ENCODE data around the gene ANKRD7.

DNA sequence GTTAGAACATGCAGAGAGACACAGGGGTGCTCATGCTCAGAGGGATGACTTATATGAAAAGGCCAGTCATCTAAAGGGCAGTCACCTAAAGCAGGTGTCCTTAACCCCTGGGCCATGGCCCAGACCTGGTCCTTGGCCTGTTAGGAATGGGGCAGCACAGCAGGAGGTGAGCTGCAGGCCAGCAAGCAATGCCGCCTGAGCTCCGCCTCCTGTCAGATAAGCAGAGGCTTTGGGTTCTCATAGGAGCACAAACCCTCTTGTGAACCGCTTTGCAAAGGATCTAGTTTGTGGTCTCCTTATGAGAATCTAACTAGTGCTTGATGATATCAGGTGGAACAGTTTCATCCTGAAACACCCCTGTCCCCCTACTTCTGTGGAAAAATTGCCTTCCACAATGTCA, 14.5 kb downstream of the ANKRD7 start:
- TF ChIP-seq, protein P1, sequence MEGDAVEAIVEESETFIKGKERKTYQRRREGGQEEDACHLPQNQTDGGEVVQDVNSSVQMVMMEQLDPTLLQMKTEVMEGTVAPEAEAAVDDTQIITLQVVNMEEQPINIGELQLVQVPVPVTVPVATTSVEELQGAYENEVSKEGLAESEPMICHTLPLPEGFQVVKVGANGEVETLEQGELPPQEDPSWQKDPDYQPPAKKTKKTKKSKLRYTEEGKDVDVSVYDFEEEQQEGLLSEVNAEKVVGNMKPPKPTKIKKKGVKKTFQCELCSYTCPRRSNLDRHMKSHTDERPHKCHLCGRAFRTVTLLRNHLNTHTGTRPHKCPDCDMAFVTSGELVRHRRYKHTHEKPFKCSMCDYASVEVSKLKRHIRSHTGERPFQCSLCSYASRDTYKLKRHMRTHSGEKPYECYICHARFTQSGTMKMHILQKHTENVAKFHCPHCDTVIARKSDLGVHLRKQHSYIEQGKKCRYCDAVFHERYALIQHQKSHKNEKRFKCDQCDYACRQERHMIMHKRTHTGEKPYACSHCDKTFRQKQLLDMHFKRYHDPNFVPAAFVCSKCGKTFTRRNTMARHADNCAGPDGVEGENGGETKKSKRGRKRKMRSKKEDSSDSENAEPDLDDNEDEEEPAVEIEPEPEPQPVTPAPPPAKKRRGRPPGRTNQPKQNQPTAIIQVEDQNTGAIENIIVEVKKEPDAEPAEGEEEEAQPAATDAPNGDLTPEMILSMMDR (conservative IDR thresholded peaks at IDR 0.05; ENCODE audit: low read length) = no peak
- no peak for TF ChIP-seq EZH2phosphoT487 (IDR thresholded peaks at IDR 0.05; ENCODE audit: borderline replicate concordance)

Measured in Loucy (cell line).